H1 (cell line): ENCODE results near the gene JPH3. TPM values are rescaled to one million over a fixed set of nuclear protein-coding genes. Genes with fewer than 3 reads are reported as not detected.

ENCODE experiments used
- CTCF ChIA-PET: fragments of 300-600 bp; sonication (Branson Sonifier 250); formaldehyde crosslinking; loops from one replicate; lab custom pipeline; 2021; ENCODE audit not compliant: partially characterized antibody; lab: Charles Lee
- POLR2A ChIA-PET: fragments of 300-600 bp; sonication (Branson Sonifier 250); formaldehyde crosslinking; loops from one replicate; lab custom pipeline; 2021; ENCODE audit warnings: inconsistent platforms; ENCODE audit not compliant: partially characterized antibody; lab: Charles Lee
- DNase-seq, 2 experiments: peaks; one replicate each; pipeline versions ENCODE4 v3.0.0 to v3.0.0-alpha.2; 2010 to 2022; ENCODE audit warnings: low spot score in 2 of 2, low read depth in 1 of 2, mixed read lengths in 1 of 2
- FAIRE-seq: peaks from 2 replicates; lab custom pipeline; 2011; peaks lifted over from hg19 to GRCh38; lab: Jason Lieb, UNC
- H2AFZ ChIP-seq: 2 replicates; pipeline ENCODE4 v1.8.1; 2012; ENCODE audit warnings: low read length, inconsistent platforms
- H2AK5ac ChIP-seq: 2 replicates; pipeline ENCODE4 v1.6.1; 2013; ENCODE audit warnings: low read depth, low read length
- H2BK120ac ChIP-seq: replicated peaks from 2 replicates; pipeline ENCODE3; 2013; ENCODE audit warnings: low read depth, low read length, inconsistent platforms
- H2BK12ac ChIP-seq: 2 replicates; pipeline ENCODE4 v1.6.1; 2013; ENCODE audit warnings: low read depth, low read length
- H2BK15ac ChIP-seq: 2 replicates; pipeline ENCODE4 v1.6.1; 2013; ENCODE audit warnings: low read length
- H2BK20ac ChIP-seq: 2 replicates; pipeline ENCODE4 v1.6.1; 2013; ENCODE audit warnings: low read length
- H2BK5ac ChIP-seq: 2 replicates; pipeline ENCODE4 v1.6.1; 2013; ENCODE audit warnings: low read depth, low read length
- H3K14ac ChIP-seq: 2 replicates; pipeline ENCODE4 v1.6.1; 2013; ENCODE audit warnings: inconsistent platforms; ENCODE audit not compliant: insufficient read length
- H3K18ac ChIP-seq: 2 replicates; pipeline ENCODE4 v1.6.1; 2013; ENCODE audit warnings: low read length; ENCODE audit errors: extremely low read depth
- H3K23ac ChIP-seq: 2 replicates; pipeline ENCODE4 v1.6.1; 2013; ENCODE audit warnings: inconsistent platforms; ENCODE audit not compliant: insufficient read length
- H3K23me2 ChIP-seq: 2 replicates; pipeline ENCODE4 v1.6.1; 2013; ENCODE audit warnings: low read depth, low read length
- H3K27ac ChIP-seq: 2 replicates; pipeline ENCODE4 v1.6.1; 2011; ENCODE audit warnings: low read depth, low read length, inconsistent platforms
- H3K27me3 ChIP-seq, 4 experiments: replicated peaks in 1 of 4; 1 replicate in 1 of 4; 2 replicates in 3 of 4; pipeline versions ENCODE4 v1.6.1 to v1.8.1; 2011 to 2013; ENCODE audit warnings: low read length in 3 of 4, mild to moderate bottlenecking in 3 of 4, inconsistent platforms in 2 of 4, mixed read lengths in 2 of 4, moderate library complexity in 1 of 4; ENCODE audit not compliant: control insufficient read depth in 3 of 4, insufficient read depth in 3 of 4; ENCODE audit errors: extremely low read depth in 1 of 4
- H3K36me3 ChIP-seq, 4 experiments: 2 replicates each; pipeline versions ENCODE4 v1.6.1 to v1.8.1; 2011 to 2013; ENCODE audit warnings: mild to moderate bottlenecking in 4 of 4, low read length in 3 of 4, moderate library complexity in 2 of 4, control low read depth in 1 of 4, inconsistent platforms in 1 of 4; ENCODE audit not compliant: insufficient read depth in 4 of 4, control insufficient read depth in 2 of 4
- H3K4ac ChIP-seq: replicated peaks from 2 replicates; pipeline ENCODE3; 2013; ENCODE audit warnings: low read length, low read depth, mixed read lengths, inconsistent platforms; ENCODE audit not compliant: insufficient read length
- H3K4me1 ChIP-seq, 4 experiments: replicated peaks in 1 of 4; 1 replicate in 1 of 4; 2 replicates in 3 of 4; pipeline versions ENCODE4 v1.6.1 to v1.8.1; 2011 to 2013; ENCODE audit warnings: low read length in 3 of 4, inconsistent platforms in 2 of 4, mixed read lengths in 1 of 4; ENCODE audit not compliant: insufficient read depth in 4 of 4, control insufficient read depth in 3 of 4
- H3K4me2 ChIP-seq, 2 experiments: 2 replicates each; pipeline versions ENCODE4 v1.6.1 to v1.8.1; 2011 to 2013; ENCODE audit warnings: low read depth in 2 of 2, low read length in 2 of 2, control low read depth in 1 of 2, inconsistent platforms in 1 of 2, mild to moderate bottlenecking in 1 of 2; ENCODE audit not compliant: insufficient read depth in 1 of 2
- H3K4me3 ChIP-seq, 4 experiments: fragments of 200-600, 300-600 bp in 1 of 4; sonication (generic), shearing (Covaris generic), sonication (Bioruptor Twin) in 1 of 4; 2 replicates each; pipeline versions ENCODE4 v1.5.1 to v1.8.1; 2011 to 2016; ENCODE audit warnings: low read length in 4 of 4, low read depth in 3 of 4, control low read depth in 2 of 4, inconsistent platforms in 2 of 4, mild to moderate bottlenecking in 2 of 4, mixed read lengths in 1 of 4, moderate library complexity in 1 of 4; ENCODE audit not compliant: insufficient read depth in 2 of 4; ENCODE audit errors: extremely low read depth in 1 of 4
- H3K56ac ChIP-seq: replicated peaks from 2 replicates; pipeline ENCODE3; 2013; ENCODE audit warnings: low read depth, mild to moderate bottlenecking, mixed read lengths, low read length, inconsistent platforms; ENCODE audit not compliant: insufficient read length
- H3K79me1 ChIP-seq: 2 replicates; pipeline ENCODE4 v1.6.1; 2013; ENCODE audit warnings: low read depth, low read length, control low read depth
- H3K79me2 ChIP-seq, 2 experiments: 2 replicates each; pipeline versions ENCODE4 v1.6.1 to v1.8.1; 2012 to 2013; ENCODE audit warnings: low read length in 2 of 2, mild to moderate bottlenecking in 2 of 2, inconsistent platforms in 1 of 2; ENCODE audit not compliant: insufficient read depth in 2 of 2, control insufficient read depth in 1 of 2
- H3K9ac ChIP-seq, 4 experiments: replicated peaks in 1 of 4; 1 replicate in 1 of 4; 2 replicates in 3 of 4; pipeline versions ENCODE4 v1.6.1 to v1.8.1; 2011 to 2013; ENCODE audit warnings: low read depth in 3 of 4, low read length in 3 of 4, control low read depth in 2 of 4, mild to moderate bottlenecking in 2 of 4, moderate library complexity in 2 of 4, inconsistent platforms in 1 of 4; ENCODE audit errors: extremely low read depth in 1 of 4
- H3K9me3 ChIP-seq, 2 experiments: 2 replicates each; pipeline versions ENCODE4 v1.6.1 to v1.8.1; 2012 to 2013; ENCODE audit warnings: mild to moderate bottlenecking in 2 of 2, moderate library complexity in 2 of 2, control low read depth in 1 of 2, inconsistent platforms in 1 of 2, low read depth in 1 of 2, low read length in 1 of 2, mixed read lengths in 1 of 2; ENCODE audit not compliant: insufficient read depth in 2 of 2
- H4K20me1 ChIP-seq, 2 experiments: replicated peaks in 1 of 2; 2 replicates each; pipeline versions ENCODE3 to v1.8.1; 2011 to 2013; ENCODE audit warnings: inconsistent platforms in 2 of 2, low read length in 2 of 2, mild to moderate bottlenecking in 1 of 2; ENCODE audit not compliant: insufficient read depth in 2 of 2, control insufficient read depth in 1 of 2
- H4K5ac ChIP-seq: 2 replicates; pipeline ENCODE4 v1.6.1; 2013; ENCODE audit warnings: low read length, low read depth, mixed read lengths, inconsistent platforms; ENCODE audit not compliant: insufficient read length
- H4K8ac ChIP-seq: 2 replicates; pipeline ENCODE4 v1.8.0; 2013; ENCODE audit warnings: mild to moderate bottlenecking, moderate library complexity, low read length, inconsistent platforms; ENCODE audit not compliant: insufficient read depth; ENCODE audit errors: extremely low read depth
- H4K91ac ChIP-seq: replicated peaks from 2 replicates; pipeline ENCODE3; 2013; ENCODE audit warnings: low read length, mixed read lengths, inconsistent platforms; ENCODE audit not compliant: insufficient read length
- POLR2AphosphoS5 ChIP-seq: IDR thresholded peaks from 2 replicates; pipeline ENCODE4 v1.6.1; 2011; ENCODE audit warnings: low read depth, low read length
- WGBS, 2 experiments: shearing (Covaris generic) in 1 of 2; methylation state at CpG; one replicate each; pipeline versions ENCODE4 v1.1.6 to v1.1.7; 2013 to 2015; ENCODE audit warnings: low lambda C conversion rate in 2 of 2, mixed read lengths in 2 of 2, inconsistent platforms in 1 of 2, low coverage in 1 of 2, missing lambda C conversion rate in 1 of 2; ENCODE audit not compliant: insufficient replicate concordance in 2 of 2, insufficient coverage in 1 of 2, insufficient read length in 1 of 2; ENCODE audit errors: extremely low coverage in 1 of 2, missing lambda C conversion rate in 1 of 2; 5-methylcytosine and 5-hydroxymethylcytosine counted together
- polyA plus RNA-seq, 7 experiments: library from polyadenylated mRNA; depleted of rRNA in 3 of 7; stranded (reverse) in 5 of 7; unstranded in 2 of 7; fragments of >200 nt in 5 of 7; fragments of 200-250 nt in 2 of 7; gene quantifications; 1 replicate in 5 of 7; 2 replicates in 1 of 7; 4 replicates in 1 of 7; pipeline versions ENCODE4 v1.2.1 to v1.2.3, GENCODE V29; 2011 to 2013; ENCODE audit warnings: missing spikeins in 2 of 7, mixed read lengths in 2 of 7
- total RNA-seq: library from RNA; stranded (reverse); fragmentation: NEBNext Ultra II Directional; extraction: Animal tissue kit (Norgen Biotek cat#: 25700); gene quantifications from 2 replicates; pipeline ENCODE4 v1.2.1, GENCODE V29; 2021

Gene JPH3
- total and polyA plus RNA-seq, 2 of the 8 experiments (the other 6 are each of a cell fraction or from before 2014, with no cell fraction given) = 10.3 to 28.3 TPM

DNA sequence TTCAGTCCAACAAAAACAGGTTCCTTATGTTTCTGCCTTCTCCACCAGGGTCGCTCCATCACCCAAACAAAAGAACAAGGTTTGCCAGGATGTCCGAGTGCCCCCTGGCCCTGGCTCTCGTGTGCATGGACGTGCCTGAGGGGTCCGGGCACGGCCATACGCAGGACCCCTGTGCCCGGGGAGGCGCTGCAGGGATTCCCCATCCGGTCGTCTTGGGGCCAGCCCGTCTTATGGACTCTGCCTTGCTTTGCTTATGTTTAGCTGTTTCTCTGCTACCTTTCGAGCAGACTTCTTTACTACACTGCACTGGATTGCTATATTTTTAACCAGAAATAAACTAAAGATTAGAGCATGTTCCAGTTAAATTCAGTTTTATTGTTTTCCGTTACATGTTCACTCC is 95.5 kb downstream of the JPH3 start:
- ChIA-PET POLR2A (no interaction called here), CTCF (interaction anchor here (0.8 to 1.6 kb wide), 3 partner anchors 24 to 266 kb away, joined by 3 to 5 read pairs (median 3); no protein-coding TSS in a partner anchor)
- no peak overlapping the region for H3K4me3 ChIP-seq
- H3K9ac ChIP-seq = no peak overlapping the region
- H3K27me3 ChIP-seq = no peaks in the 10 kb centered on the region
- FAIRE-seq (no peak), DNase-seq (no peak)
- no peaks in the 10 kb centered on the region for H3K4me1 ChIP-seq
- H2BK5ac ChIP-seq = no peak overlapping the region
- no peak overlapping the region for H4K5ac ChIP-seq
- no peak overlapping the region for H2BK20ac ChIP-seq
- no peak overlapping the region for H3K56ac ChIP-seq
- H4K91ac ChIP-seq = no peak overlapping the region
- no peak overlapping the region for H3K23ac ChIP-seq
- no peak overlapping the region for H3K18ac ChIP-seq
- no peak overlapping the region for H3K4ac ChIP-seq
- no peak overlapping the region for H2AK5ac ChIP-seq
- H2BK120ac ChIP-seq = no peak overlapping the region
- no peak overlapping the region for H2AFZ ChIP-seq
- no peak overlapping the region for H3K4me2 ChIP-seq
- H3K79me1 ChIP-seq = no peaks in the 10 kb centered on the region
- no peak overlapping the region for H3K14ac ChIP-seq
- WGBS, 2 experiments = 85% methylated on average over 14 of the region's 14 CpGs; no CpG with 5 or more reads in 1 of the 2 experiments
- H2BK15ac ChIP-seq = no peak overlapping the region
- H3K79me2 ChIP-seq = no peaks in the 10 kb centered on the region
- H3K36me3 ChIP-seq = peaks cover 9 to 40% (median 22%) of the 10 kb centered on the region in 4 experiments; a peak in 7 of 8 replicates
- no peaks in the 10 kb centered on the region for H3K23me2 ChIP-seq
- H3K9me3 ChIP-seq = no peaks in the 10 kb centered on the region
- H4K8ac ChIP-seq = no peak overlapping the region
- H4K20me1 ChIP-seq = peaks cover 7 to 9% of the 10 kb centered on the region in 2 experiments
- no peak overlapping the region for H2BK12ac ChIP-seq
- H3K27ac ChIP-seq = no peak overlapping the region
- 0 out of 2 replicates have a peak, but pooled peaks have one; percentile 4 for TF ChIP-seq POLR2AphosphoS5
